GM12878 (cell line): ENCODE results near the gene STK39. TPM values are rescaled to one million over a fixed set of nuclear protein-coding genes. Genes with fewer than 3 reads are reported as not detected.

Experiments
- ATAC-seq: fragments of 200-7000 bp; cut with Tn5 transposase; 3 replicates; pipeline ENCODE4 v1.9.1; 2020; ENCODE audit warnings: mild to moderate bottlenecking, moderate library complexity
- BruUV-seq: library from RNA; stranded (reverse); fragments of 400-500 nt; replicated peaks from 2 replicates; lab custom pipeline; 2021; lab: Mats Ljungman, UMichigan
- CTCF ChIA-PET: fragments of 300-600 bp; sonication (Branson Sonifier 250); formaldehyde crosslinking; extraction: SDS; loops from one replicate; lab custom pipeline; 2021; ENCODE audit warnings: inconsistent platforms; lab: Yijun Ruan, JAX
- POLR2A ChIA-PET: fragments of 350-600 bp; formaldehyde crosslinking; extraction: SDS; loops from one replicate; lab custom pipeline; 2021; ENCODE audit warnings: inconsistent platforms; lab: Charles Lee
- RAD21 ChIA-PET: fragments of 300-600 bp; sonication (Branson Sonifier 250); formaldehyde crosslinking; loops from one replicate; lab custom pipeline; 2023; ENCODE audit warnings: antibody characterized with exemption; ENCODE audit not compliant: unreplicated experiment; lab: Charles Lee
- SMC1A ChIA-PET: fragments of 300-600 bp; sonication (Branson Sonifier 250); formaldehyde crosslinking; loops from one replicate; lab custom pipeline; 2023; ENCODE audit not compliant: unreplicated experiment, uncharacterized antibody; lab: Charles Lee
- DNase-seq: peaks from one replicate; pipeline ENCODE4 v3.0.0-alpha.2; 2011; ENCODE audit warnings: low read depth, low spot score
- FAIRE-seq: peaks from 3 replicates; lab custom pipeline; 2011; peaks lifted over from hg19 to GRCh38; lab: Jason Lieb, UNC
- H2AFZ ChIP-seq: 2 replicates; pipeline ENCODE4 v1.6.0; 2011; ENCODE audit warnings: low read depth, low read length, control low read depth; ENCODE audit not compliant: control insufficient read depth
- H3K27ac ChIP-seq: 2 replicates; pipeline ENCODE4 v1.5.1; 2011; ENCODE audit warnings: control low read depth; ENCODE audit not compliant: control insufficient read depth, insufficient read depth
- H3K27me3 ChIP-seq, 2 experiments: replicated peaks in 1 of 2; 2 replicates each; pipeline versions ENCODE4 v1.6.0 to v1.6.1; 2011; ENCODE audit warnings: low read length in 1 of 2; ENCODE audit not compliant: control insufficient read depth in 2 of 2, insufficient read depth in 2 of 2
- H3K36me3 ChIP-seq, 2 experiments: 2 replicates each; pipeline ENCODE4 v1.5.1; 2011; ENCODE audit warnings: low read length in 1 of 2; ENCODE audit not compliant: control insufficient read depth in 2 of 2, insufficient read depth in 2 of 2
- H3K4me1 ChIP-seq: 2 replicates; pipeline ENCODE4 v1.6.1; 2011; ENCODE audit warnings: mild to moderate bottlenecking, low read length, moderate library complexity, mixed read lengths; ENCODE audit not compliant: control insufficient read depth, insufficient read depth
- H3K4me2 ChIP-seq: 2 replicates; pipeline ENCODE4 v1.6.0; 2011; ENCODE audit warnings: control low read depth; ENCODE audit not compliant: control insufficient read depth, insufficient read depth
- H3K4me3 ChIP-seq: fragments of 200-600 bp; sonication (generic); 2 replicates; pipeline ENCODE4 v1.5.1; 2016
- H3K79me2 ChIP-seq: 2 replicates; pipeline ENCODE4 v1.6.0; 2011; ENCODE audit warnings: low read length; ENCODE audit not compliant: control insufficient read depth, insufficient read depth
- H3K9ac ChIP-seq: 2 replicates; pipeline ENCODE4 v1.8.0; 2011; ENCODE audit warnings: low read length, control low read depth, mixed read lengths; ENCODE audit not compliant: control insufficient read depth, insufficient read depth
- H3K9me3 ChIP-seq: replicated peaks from 3 replicates; pipeline ENCODE4 v1.5.1; 2011; ENCODE audit warnings: mild to moderate bottlenecking, low read length; ENCODE audit not compliant: control insufficient read depth, insufficient read depth
- H4K20me1 ChIP-seq: 2 replicates; pipeline ENCODE4 v1.6.0; 2011; ENCODE audit not compliant: control insufficient read depth, insufficient read depth
- BMI1 ChIP-seq: fragments of 450-650 bp; IDR thresholded peaks from 2 replicates; pipeline ENCODE4 v1.6.1; 2016; ENCODE audit warnings: mild to moderate bottlenecking, moderate library complexity, borderline replicate concordance
- BRCA1 ChIP-seq: IDR thresholded peaks from 2 replicates; pipeline ENCODE4 v1.6.1; 2011; ENCODE audit warnings: low read depth, low read length, improper control_type of control experiment
- CHD2 ChIP-seq: IDR thresholded peaks from 2 replicates; pipeline ENCODE4 v1.6.1; 2011; ENCODE audit warnings: low read depth, low read length, improper control_type of control experiment, borderline replicate concordance
- EED ChIP-seq: sonication (generic); IDR thresholded peaks from 2 replicates; pipeline ENCODE4 v1.6.1; 2016; ENCODE audit warnings: antibody characterized with exemption, low read depth
- HDAC6 ChIP-seq: fragments of 200-600 bp; sonication (generic); IDR thresholded peaks from one replicate; pipeline ENCODE4 v1.8.0; 2017; ENCODE audit warnings: antibody characterized with exemption; ENCODE audit not compliant: unreplicated experiment
- NR2C2 ChIP-seq: IDR thresholded peaks from 2 replicates; pipeline ENCODE4 v1.6.1; 2011; ENCODE audit warnings: borderline replicate concordance, low read depth; ENCODE audit not compliant: control insufficient read depth, insufficient read length
- SPI1 ChIP-seq: IDR thresholded peaks from 2 replicates; pipeline ENCODE4 v1.6.1; 2011; ENCODE audit warnings: low read depth, mild to moderate bottlenecking, low read length, moderate library complexity, borderline replicate concordance; ENCODE audit not compliant: insufficient read depth
- SUPT20H ChIP-seq: IDR thresholded peaks from 2 replicates; pipeline ENCODE4 v1.6.1; 2011; ENCODE audit warnings: low read depth, mild to moderate bottlenecking, low read length, moderate library complexity, borderline replicate concordance; ENCODE audit not compliant: control insufficient read depth
- ZNF207 ChIP-seq: fragments of 450-650 bp; IDR thresholded peaks from 2 replicates; pipeline ENCODE4 v1.6.1; 2014; ENCODE audit warnings: antibody characterized with exemption, mild to moderate bottlenecking, borderline replicate concordance
- WGBS: methylation state at CpG from one replicate; pipeline ENCODE4 v1.1.6; 2016; ENCODE audit warnings: low lambda C conversion rate; ENCODE audit not compliant: insufficient replicate concordance, insufficient coverage; ENCODE audit errors: missing lambda C conversion rate; 5-methylcytosine and 5-hydroxymethylcytosine counted together
- in situ Hi-C: fragments of 300-500 bp; cut with MboI; formaldehyde crosslinking; loops from 9 replicates; pipeline ENCODE4 v1.14.3; 2018; ENCODE audit warnings: mixed read lengths
- intact Hi-C: fragments of 100-400 bp; cut with micrococcal nuclease; formaldehyde crosslinking; loops from one replicate; pipeline ENCODE4 v1.14.2; 2022; ENCODE audit not compliant: unreplicated experiment
- polyA plus RNA-seq, 11 experiments: library from polyadenylated mRNA; depleted of rRNA in 4 of 11; unstranded in 6 of 11; stranded (reverse) in 5 of 11; fragments of >200 nt; fragmentation: Nextera tagmentation in 4 of 11; fragmentation: Illumina TruSeq in 1 of 11; extraction: Ambion mirVana in 4 of 11; extraction: Trizol in 1 of 11; gene quantifications; 1 replicate in 1 of 11; 2 replicates in 10 of 11; pipeline versions ENCODE4 v1.2.1 to v1.2.3, GENCODE V29; 2011 to 2016; ENCODE audit warnings: inconsistent platforms in 2 of 11, missing spikeins in 2 of 11, low read depth in 1 of 11
- total RNA-seq, 4 experiments: library from RNA; depleted of rRNA in 3 of 4; stranded (reverse); fragments of >200 nt in 3 of 4; fragmentation: Illumina TruSeq in 1 of 4; extraction: Trizol in 1 of 4; gene quantifications; 2 replicates each; pipeline versions ENCODE4 v1.2.1 to v1.2.3, GENCODE V29; 2013 to 2021
- TF ChIP-seq, protein P1 (sequence below): IDR thresholded peaks from 2 replicates; pipeline ENCODE4 v1.6.1; 2012; ENCODE audit warnings: low read depth, low read length, improper control_type of control experiment

Gene STK39
- total and polyA plus RNA-seq, 10 of the 15 experiments (the other 5 are each of a cell fraction or from before 2014, with no cell fraction given): 0.03 to 0.21 (median 0.07) TPM; not detected in 5

DNA sequence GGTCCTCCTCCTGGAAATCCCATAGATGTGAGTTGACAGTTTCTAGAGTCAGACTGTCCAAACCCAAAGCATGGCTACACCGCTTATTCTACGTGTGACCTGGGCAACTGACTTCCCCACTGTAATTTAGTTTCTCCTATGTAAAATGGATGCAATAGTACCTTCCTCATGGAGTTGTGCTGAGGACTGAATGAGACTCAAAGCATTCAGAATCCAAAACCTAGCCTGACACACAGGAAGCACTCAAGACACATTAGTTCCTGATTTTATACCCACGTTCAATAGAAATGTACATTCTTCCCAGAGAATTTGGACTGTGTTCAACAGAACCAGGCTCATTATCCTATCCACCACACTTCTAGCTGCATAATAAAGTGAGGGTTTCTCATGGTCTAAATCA, 88.8 kb downstream of the STK39 start:
- H3K9ac ChIP-seq: no peak overlapping the region
- FAIRE-seq: no peak
- H3K4me3 ChIP-seq: no peak overlapping the region
- no peak for DNase-seq
- ChIA-PET RAD21 (no interaction called here), SMC1A (no interaction called here), POLR2A (no interaction called here), CTCF (no interaction called here)
- no peaks in the 10 kb centered on the region for H3K36me3 ChIP-seq
- no peak overlapping the region for H3K4me2 ChIP-seq
- no peaks in the 10 kb centered on the region for H3K4me1 ChIP-seq
- TF ChIP-seq, protein P1, sequence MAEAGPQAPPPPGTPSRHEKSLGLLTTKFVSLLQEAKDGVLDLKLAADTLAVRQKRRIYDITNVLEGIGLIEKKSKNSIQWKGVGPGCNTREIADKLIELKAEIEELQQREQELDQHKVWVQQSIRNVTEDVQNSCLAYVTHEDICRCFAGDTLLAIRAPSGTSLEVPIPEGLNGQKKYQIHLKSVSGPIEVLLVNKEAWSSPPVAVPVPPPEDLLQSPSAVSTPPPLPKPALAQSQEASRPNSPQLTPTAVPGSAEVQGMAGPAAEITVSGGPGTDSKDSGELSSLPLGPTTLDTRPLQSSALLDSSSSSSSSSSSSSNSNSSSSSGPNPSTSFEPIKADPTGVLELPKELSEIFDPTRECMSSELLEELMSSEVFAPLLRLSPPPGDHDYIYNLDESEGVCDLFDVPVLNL: no peak
- no peak for TF ChIP-seq SPI1
- ATAC-seq: no peak
- no TSS peak for BruUV-seq
- no peak overlapping the region for H3K27ac ChIP-seq
- no peaks in the 10 kb centered on the region for H3K9me3 ChIP-seq
- no peaks in the 10 kb centered on the region; a peak in 1 of 4 replicates for H3K27me3 ChIP-seq
- no peaks in the 10 kb centered on the region for H3K79me2 ChIP-seq
- intact Hi-C loops: no loop called here
- WGBS: 44% methylated on average over 3 of the region's 3 CpGs
- no peak overlapping the region for H2AFZ ChIP-seq
- no peaks in the 10 kb centered on the region for H4K20me1 ChIP-seq
- in situ Hi-C loops: no loop called here

DNA sequence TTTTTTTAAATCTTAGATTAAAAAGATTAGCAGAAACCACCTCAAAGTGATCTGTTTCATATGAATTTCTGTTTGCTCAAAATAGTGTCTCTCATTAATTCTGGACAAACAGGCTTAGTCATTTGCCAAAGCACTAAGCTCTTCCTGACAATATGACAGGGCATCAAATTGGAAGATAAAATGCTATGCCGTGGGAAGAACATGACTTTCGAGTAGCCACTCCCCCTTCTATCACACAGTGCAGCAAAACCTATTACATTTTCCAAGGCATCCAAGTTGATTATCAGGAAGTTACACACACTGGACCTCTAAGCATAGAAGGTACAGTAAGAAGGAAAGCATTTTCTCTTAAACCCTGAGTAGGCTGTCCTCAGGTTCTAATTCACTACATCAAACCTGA, 89.5 kb downstream of the STK39 start:
- ATAC-seq (no peak), DNase-seq (no peak), FAIRE-seq (no peak)
- in situ Hi-C loops (no loop called here), intact Hi-C loops (no loop called here)
- Histone ChIP-seq H3K79me2 (no peaks in the 10 kb centered on the region), H3K4me3 (no peak overlapping the region), H4K20me1 (no peaks in the 10 kb centered on the region), H2AFZ (no peak overlapping the region), H3K27me3 (peaks cover 0 to 2% of the 10 kb centered on the region in 2 experiments; a peak in 2 of 4 replicates), H3K9ac (no peak overlapping the region), H3K9me3 (no peaks in the 10 kb centered on the region), H3K4me2 (no peak overlapping the region), H3K27ac (no peak overlapping the region), H3K36me3 (no peaks in the 10 kb centered on the region), H3K4me1 (no peaks in the 10 kb centered on the region)
- ChIA-PET POLR2A (no interaction called here), SMC1A (no interaction called here), RAD21 (no interaction called here), CTCF (no interaction called here)
- WGBS: 35% methylated on average over 2 of the region's 2 CpGs
- TF ChIP-seq ZNF207 (no peak), BMI1 (no peak), SUPT20H (no peak), HDAC6 (no peak), NR2C2 (no peak), EED (no peak), CHD2 (no peak), BRCA1 (no peak)
- no TSS peak for BruUV-seq
